ENCODE results near the gene ENOX1. TPM values are rescaled to one million over a fixed set of nuclear protein-coding genes. Genes with fewer than 3 reads are reported as not detected.

ENOX1 gene
- total and polyA plus RNA-seq, 4 experiments from 2014 or later: not detected

- Histone ChIP-seq H3K36me3 (ENCODE audit: insufficient read depth, low read length) (no peaks in the 10 kb centered on the region), H3K4me3 (ENCODE audit: low read length in 2 of 2) (no peak overlapping the region), H3K9me3 (ENCODE audit: control insufficient read depth in 1 of 2, low read length in 2 of 2) (no peaks in the 10 kb centered on the region), H3K27me3 (ENCODE audit: insufficient read depth, low read length) (no peaks in the 10 kb centered on the region), H3K27ac (ENCODE audit: low read depth, low read length) (no peak overlapping the region), H3K4me1 (ENCODE audit: insufficient read depth, low read length) (no peaks in the 10 kb centered on the region)
- Mint-ChIP-seq H3K36me3 (no peaks in the 10 kb centered on the region), H3K27ac (no peak overlapping the region), H3K4me3 (no peak overlapping the region), H3K9me3 (no peaks in the 10 kb centered on the region), H3K4me1 (no peaks in the 10 kb centered on the region), H3K27me3 (no peaks in the 10 kb centered on the region)
- no peak for DNase-seq
- intact Hi-C loops (cut with micrococcal nuclease): no loop called here
- ChIA-PET CTCF (ENCODE audit: partially characterized antibody) (no interaction called here), POLR2A (ENCODE audit: partially characterized antibody) (no interaction called here)
Observed at GRCh38 chr13:43492311-43492710, 294.5 kb downstream of the ENOX1 start.

GRCh38 chr13:43489233-43489632 is 297.5 kb downstream of the ENOX1 start:
- H3K27ac ChIP-seq (ENCODE audit: low read depth, low read length): no peak overlapping the region
- no peaks in the 10 kb centered on the region for H3K36me3 Mint-ChIP-seq
- H3K4me3 Mint-ChIP-seq: no peak overlapping the region
- no peaks in the 10 kb centered on the region for H3K4me1 ChIP-seq (ENCODE audit: insufficient read depth, low read length)
- H3K36me3 ChIP-seq (ENCODE audit: insufficient read depth, low read length): no peaks in the 10 kb centered on the region
- no peaks in the 10 kb centered on the region for H3K9me3 Mint-ChIP-seq
- H3K27me3 Mint-ChIP-seq: no peaks in the 10 kb centered on the region
- H3K4me1 Mint-ChIP-seq: peaks cover 6 to 10% (median 7%) of the 10 kb centered on the region in 4 donors
- no peaks in the 10 kb centered on the region for H3K27me3 ChIP-seq (ENCODE audit: insufficient read depth, low read length)
- DNase-seq: no peak
- H3K4me3 ChIP-seq (ENCODE audit: low read length in 2 of 2): no peak overlapping the region
- POLR2A ChIA-PET (ENCODE audit: partially characterized antibody): no interaction called here
- H3K27ac Mint-ChIP-seq: no peak overlapping the region
- intact Hi-C loops (cut with micrococcal nuclease): no loop called here
- no peaks in the 10 kb centered on the region for H3K9me3 ChIP-seq (ENCODE audit: control insufficient read depth in 1 of 2, low read length in 2 of 2)
- CTCF ChIA-PET (ENCODE audit: partially characterized antibody): no interaction called here

GRCh38 chr13:43487885-43488284 is 298.9 kb downstream of the ENOX1 start:
- Mint-ChIP-seq H3K9me3 (no peaks in the 10 kb centered on the region), H3K4me3 (no peak overlapping the region), H3K27me3 (no peaks in the 10 kb centered on the region), H3K27ac (no peak overlapping the region), H3K36me3 (no peaks in the 10 kb centered on the region), H3K4me1 (peaks cover 6 to 11% (median 7%) of the 10 kb centered on the region in 4 donors)
- Histone ChIP-seq H3K27ac (ENCODE audit: low read depth, low read length) (no peak overlapping the region), H3K36me3 (ENCODE audit: insufficient read depth, low read length) (no peaks in the 10 kb centered on the region), H3K4me1 (ENCODE audit: insufficient read depth, low read length) (no peaks in the 10 kb centered on the region), H3K27me3 (ENCODE audit: insufficient read depth, low read length) (no peaks in the 10 kb centered on the region), H3K4me3 (ENCODE audit: low read length in 2 of 2) (no peak overlapping the region), H3K9me3 (ENCODE audit: control insufficient read depth in 1 of 2, low read length in 2 of 2) (no peaks in the 10 kb centered on the region)
- intact Hi-C loops (cut with micrococcal nuclease): no loop called here
- no peak for DNase-seq
- ChIA-PET POLR2A (ENCODE audit: partially characterized antibody) (no interaction called here), CTCF (ENCODE audit: partially characterized antibody) (no interaction called here)

- ChIA-PET POLR2A (ENCODE audit: partially characterized antibody) (no interaction called here), CTCF (ENCODE audit: partially characterized antibody) (no interaction called here)
- no peaks in the 10 kb centered on the region for H3K9me3 Mint-ChIP-seq
- no peak overlapping the region for H3K27ac Mint-ChIP-seq
- no peaks in the 10 kb centered on the region for H3K36me3 Mint-ChIP-seq
- H3K4me3 ChIP-seq (ENCODE audit: low read length in 2 of 2): no peak overlapping the region
- no peaks in the 10 kb centered on the region for H3K27me3 ChIP-seq (ENCODE audit: insufficient read depth, low read length)
- H3K27me3 Mint-ChIP-seq: no peaks in the 10 kb centered on the region
- H3K4me1 Mint-ChIP-seq: peaks cover 6 to 11% (median 7%) of the 10 kb centered on the region in 4 donors
- H3K4me1 ChIP-seq (ENCODE audit: insufficient read depth, low read length): no peaks in the 10 kb centered on the region
- H3K4me3 Mint-ChIP-seq: no peak overlapping the region
- no peak overlapping the region for H3K27ac ChIP-seq (ENCODE audit: low read depth, low read length)
- intact Hi-C loops (cut with micrococcal nuclease): no loop called here
- H3K9me3 ChIP-seq (ENCODE audit: control insufficient read depth in 1 of 2, low read length in 2 of 2): no peaks in the 10 kb centered on the region
- H3K36me3 ChIP-seq (ENCODE audit: insufficient read depth, low read length): no peaks in the 10 kb centered on the region
- no peak for DNase-seq
Observed at GRCh38 chr13:43487461-43487860, 299.3 kb downstream of the ENOX1 start.

- Histone ChIP-seq H3K4me3 (ENCODE audit: low read length in 2 of 2) (no peak overlapping the region), H3K27ac (ENCODE audit: low read depth, low read length) (no peak overlapping the region), H3K4me1 (ENCODE audit: insufficient read depth, low read length) (no peaks in the 10 kb centered on the region), H3K36me3 (ENCODE audit: insufficient read depth, low read length) (no peaks in the 10 kb centered on the region), H3K9me3 (ENCODE audit: control insufficient read depth in 1 of 2, low read length in 2 of 2) (no peaks in the 10 kb centered on the region), H3K27me3 (ENCODE audit: insufficient read depth, low read length) (no peaks in the 10 kb centered on the region)
- Mint-ChIP-seq H3K27ac (peak overlapping the region in 3 of 7 donors; percentile 27 to 53 (median 31)), H3K27me3 (no peaks in the 10 kb centered on the region), H3K9me3 (no peaks in the 10 kb centered on the region), H3K4me1 (peaks cover 6 to 11% (median 7%) of the 10 kb centered on the region in 4 donors), H3K4me3 (peak overlapping the region in 1 of 8 donors; percentile 17), H3K36me3 (no peaks in the 10 kb centered on the region)
- peak in 4 of 5 donors; percentile 7 to 41 (median 12) for DNase-seq
- ChIA-PET POLR2A (ENCODE audit: partially characterized antibody) (no interaction called here), CTCF (ENCODE audit: partially characterized antibody) (no interaction called here)
- intact Hi-C loops (cut with micrococcal nuclease): no loop called here
Observed at GRCh38 chr13:43484432-43485225, 302.1 kb downstream of the ENOX1 start.

- peak overlapping the region in 1 of 7 donors; percentile 53 for H3K27ac Mint-ChIP-seq
Observed at GRCh38 chr13:43483930-43484329, 302.8 kb downstream of the ENOX1 start.

GRCh38 chr13:43482641-43483040 is 304.1 kb downstream of the ENOX1 start:
- DNase-seq: no peak
- Histone ChIP-seq H3K4me1 (ENCODE audit: insufficient read depth, low read length) (no peaks in the 10 kb centered on the region), H3K36me3 (ENCODE audit: insufficient read depth, low read length) (no peaks in the 10 kb centered on the region), H3K9me3 (ENCODE audit: control insufficient read depth in 1 of 2, low read length in 2 of 2) (no peaks in the 10 kb centered on the region), H3K27ac (ENCODE audit: low read depth, low read length) (no peak overlapping the region), H3K4me3 (ENCODE audit: low read length in 2 of 2) (no peak overlapping the region), H3K27me3 (ENCODE audit: insufficient read depth, low read length) (no peaks in the 10 kb centered on the region)
- Mint-ChIP-seq H3K4me3 (no peak overlapping the region), H3K36me3 (no peaks in the 10 kb centered on the region), H3K4me1 (peaks cover 6 to 11% (median 7%) of the 10 kb centered on the region in 4 donors), H3K27me3 (no peaks in the 10 kb centered on the region), H3K27ac (no peak overlapping the region), H3K9me3 (no peaks in the 10 kb centered on the region)
- ChIA-PET POLR2A (ENCODE audit: partially characterized antibody) (no interaction called here), CTCF (ENCODE audit: partially characterized antibody) (no interaction called here)
- intact Hi-C loops (cut with micrococcal nuclease): no loop called here

More at GRCh38 chr13:43483930-43484329, 302.8 kb downstream of the ENOX1 start:
- intact Hi-C loops (cut with micrococcal nuclease): no loop called here
- Histone ChIP-seq H3K36me3 (ENCODE audit: insufficient read depth, low read length) (no peaks in the 10 kb centered on the region), H3K27me3 (ENCODE audit: insufficient read depth, low read length) (no peaks in the 10 kb centered on the region), H3K4me3 (ENCODE audit: low read length in 2 of 2) (no peak overlapping the region), H3K9me3 (ENCODE audit: control insufficient read depth in 1 of 2, low read length in 2 of 2) (no peaks in the 10 kb centered on the region), H3K27ac (ENCODE audit: low read depth, low read length) (no peak overlapping the region), H3K4me1 (ENCODE audit: insufficient read depth, low read length) (no peaks in the 10 kb centered on the region)
- Mint-ChIP-seq H3K27me3 (no peaks in the 10 kb centered on the region), H3K4me1 (peaks cover 6 to 11% (median 7%) of the 10 kb centered on the region in 4 donors), H3K36me3 (no peaks in the 10 kb centered on the region), H3K9me3 (no peaks in the 10 kb centered on the region), H3K4me3 (no peak overlapping the region)
- CTCF ChIA-PET (ENCODE audit: partially characterized antibody): no interaction called here
- POLR2A ChIA-PET (ENCODE audit: partially characterized antibody): no interaction called here
- DNase-seq: no peak

All from CD4-positive, alpha-beta memory T cell (primary cell).